SKM-1 treated with dmso at 0.1 percent for 144 hours (cell line): ENCODE data around the gene OR2B6.

Experiments
- DNase-seq: peaks from one replicate; lab custom pipeline; 2025; ENCODE audit not compliant: unreplicated experiment; lab: John Stamatoyannopoulos, UW

The OR2B6 gene

GRCh38 chr6:27994616-27995015, 37.6 kb downstream of the OR2B6 start:
- no peak for DNase-seq

- no peak for DNase-seq
Measured at GRCh38 chr6:28000351-28001045, 43.5 kb downstream of the OR2B6 start.

- DNase-seq, result no peak
Measured at GRCh38 chr6:28001351-28001750, 44.3 kb downstream of the OR2B6 start.

- DNase-seq, result no peak
Measured at GRCh38 chr6:28001751-28002150, 44.7 kb downstream of the OR2B6 start.

GRCh38 chr6:28002161-28002560, 45.1 kb downstream of the OR2B6 start:
- no peak for DNase-seq

GRCh38 chr6:28003059-28003458, 46.0 kb downstream of the OR2B6 start:
- DNase-seq, result no peak

- DNase-seq, result no peak
Measured at GRCh38 chr6:28003661-28004060, 46.6 kb downstream of the OR2B6 start.

GRCh38 chr6:28004350-28005151, 47.5 kb downstream of the OR2B6 start:
- no peak for DNase-seq

GRCh38 chr6:28005152-28005890, 48.3 kb downstream of the OR2B6 start:
- DNase-seq, result no peak

- no peak for DNase-seq
Measured at GRCh38 chr6:28005975-28006374, 48.9 kb downstream of the OR2B6 start.
